ENCODE results near the gene DHX34. TPM values are rescaled to one million over a fixed set of nuclear protein-coding genes. Genes with fewer than 3 reads are reported as not detected.

DHX34 gene
- total RNA-seq, 1 experiment from 2014 or later: 38.2 TPM

DNA sequence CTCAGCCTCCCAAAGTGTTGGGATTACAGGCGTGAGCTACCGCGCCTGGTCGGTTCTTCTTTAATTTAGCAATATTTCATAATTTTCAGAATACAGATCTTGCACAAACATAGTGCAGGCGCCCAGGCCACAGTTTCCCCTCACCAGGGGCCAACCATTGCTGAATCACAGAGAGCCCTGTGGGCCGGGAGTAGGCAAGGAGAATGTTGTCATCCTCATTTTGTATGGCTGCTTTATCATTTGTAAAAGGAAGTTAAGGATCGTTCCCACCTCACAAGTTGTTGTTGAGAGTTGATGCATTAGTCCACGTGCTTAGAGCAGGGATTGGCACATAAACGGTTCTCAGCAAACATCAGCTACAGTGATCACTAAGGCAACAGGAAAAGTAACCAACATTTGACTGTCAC, 40.0 kb downstream of the DHX34 start:
- Histone ChIP-seq H4K20me1 (ENCODE audit: control insufficient read depth, insufficient read depth, insufficient read length) (no peaks in the 10 kb centered on the region), H3K23ac (ENCODE audit: insufficient read length, low read depth, low read length) (no peak overlapping the region), H3K9me3 (ENCODE audit: control insufficient read depth, low read depth, low read length) (no peaks in the 10 kb centered on the region), H2BK20ac (ENCODE audit: low read depth, low read length, poor library complexity, severe bottlenecking) (no peak overlapping the region), H3K4me2 (ENCODE audit: insufficient read depth, insufficient read length, low read length) (no peak overlapping the region), H2BK5ac (ENCODE audit: insufficient read length, low read length) (no peak overlapping the region), H3T11ph (ENCODE audit: low read length) (no peak overlapping the region), H3K27ac (ENCODE audit: insufficient read length, low read depth, low read length) (no peak overlapping the region), H3K18ac (ENCODE audit: insufficient read length, low read depth, low read length) (no peak overlapping the region), H3K14ac (ENCODE audit: insufficient read depth, low read length) (no peak overlapping the region), H2AFZ (ENCODE audit: low read length) (no peak overlapping the region), H3K23me2 (ENCODE audit: insufficient read length, low read depth, low read length, poor library complexity, severe bottlenecking) (no peaks in the 10 kb centered on the region), H3K56ac (ENCODE audit: insufficient read length, low read depth, low read length) (no peak overlapping the region), H3K27me3 (ENCODE audit: insufficient read depth, low read length) (no peaks in the 10 kb centered on the region), H2BK120ac (ENCODE audit: low read depth, low read length, poor library complexity, severe bottlenecking) (no peak overlapping the region), H3K4ac (ENCODE audit: low read depth, low read length) (no peak overlapping the region), H4K5ac (ENCODE audit: insufficient read length, low read depth, low read length) (no peak overlapping the region), H3K4me1 (ENCODE audit: insufficient read depth, low read length) (no peaks in the 10 kb centered on the region), H3K79me2 (ENCODE audit: insufficient read depth, low read length) (no peaks in the 10 kb centered on the region), H3K9ac (ENCODE audit: extremely low read depth, insufficient read length, low read length) (no peak overlapping the region), H4K91ac (ENCODE audit: insufficient read length, low read depth, low read length) (no peak overlapping the region), H2BK15ac (ENCODE audit: low read depth, low read length) (no peak overlapping the region), H3K79me1 (ENCODE audit: insufficient read depth, low read depth, low read length, poor library complexity, severe bottlenecking) (no peaks in the 10 kb centered on the region), H2AK5ac (ENCODE audit: insufficient read length, low read length) (no peak overlapping the region), H2BK12ac (ENCODE audit: insufficient read length, low read depth, low read length) (no peak overlapping the region), H4K8ac (replicated peaks; ENCODE audit: insufficient read length, low read depth, low read length) (no peak overlapping the region)
- peaks cover 0 to 17% (median 12%) of the 10 kb centered on the region in 3 experiments; a peak in 6 of 7 replicates for H3K36me3 Mint-ChIP-seq (ENCODE audit: insufficient read depth in 1 of 3, low read depth in 3 of 3)
- WGBS (ENCODE audit: extremely low coverage, insufficient read length, low lambda C conversion rate): no CpG with 5 or more reads among the region's 9 CpGs
- TF ChIP-seq, protein P1, sequence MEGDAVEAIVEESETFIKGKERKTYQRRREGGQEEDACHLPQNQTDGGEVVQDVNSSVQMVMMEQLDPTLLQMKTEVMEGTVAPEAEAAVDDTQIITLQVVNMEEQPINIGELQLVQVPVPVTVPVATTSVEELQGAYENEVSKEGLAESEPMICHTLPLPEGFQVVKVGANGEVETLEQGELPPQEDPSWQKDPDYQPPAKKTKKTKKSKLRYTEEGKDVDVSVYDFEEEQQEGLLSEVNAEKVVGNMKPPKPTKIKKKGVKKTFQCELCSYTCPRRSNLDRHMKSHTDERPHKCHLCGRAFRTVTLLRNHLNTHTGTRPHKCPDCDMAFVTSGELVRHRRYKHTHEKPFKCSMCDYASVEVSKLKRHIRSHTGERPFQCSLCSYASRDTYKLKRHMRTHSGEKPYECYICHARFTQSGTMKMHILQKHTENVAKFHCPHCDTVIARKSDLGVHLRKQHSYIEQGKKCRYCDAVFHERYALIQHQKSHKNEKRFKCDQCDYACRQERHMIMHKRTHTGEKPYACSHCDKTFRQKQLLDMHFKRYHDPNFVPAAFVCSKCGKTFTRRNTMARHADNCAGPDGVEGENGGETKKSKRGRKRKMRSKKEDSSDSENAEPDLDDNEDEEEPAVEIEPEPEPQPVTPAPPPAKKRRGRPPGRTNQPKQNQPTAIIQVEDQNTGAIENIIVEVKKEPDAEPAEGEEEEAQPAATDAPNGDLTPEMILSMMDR (conservative IDR thresholded peaks at IDR 0.05): no peak
- H3K27ac Mint-ChIP-seq: peak overlapping the region in 1 of 3 experiments; percentile 62; a peak in 2 of 7 replicates
- no peak overlapping the region for H3K4me3 Mint-ChIP-seq
- DNase-seq: no peak
- H3K4me1 Mint-ChIP-seq: peaks cover 24 to 32% of the 10 kb centered on the region in 2 experiments
- peaks cover 1% of the 10 kb centered on the region; the same call in 1 of the 2 replicates for H3K27me3 Mint-ChIP-seq (ENCODE audit: low read depth)
- H3K9me3 Mint-ChIP-seq: peaks cover 19 to 22% of the 10 kb centered on the region in 2 experiments
